OCI-LY3 (cell line): ENCODE data around the gene DIP2C.

ENCODE experiments used
- CTCF ChIP-seq: fragments of 200-600, 300-600 bp; sonication (generic); IDR thresholded peaks from 2 replicates; pipeline ENCODE4 v1.5.1; 2014; ENCODE audit warnings: antibody characterized with exemption, low read length, low read depth
- EZH2phosphoT487 ChIP-seq: fragments of 200-600 bp; shearing (Covaris generic); IDR thresholded peaks from 2 replicates; pipeline ENCODE4 v1.6.1; 2018; ENCODE audit warnings: antibody characterized with exemption, mixed run types, low read depth

DNA sequence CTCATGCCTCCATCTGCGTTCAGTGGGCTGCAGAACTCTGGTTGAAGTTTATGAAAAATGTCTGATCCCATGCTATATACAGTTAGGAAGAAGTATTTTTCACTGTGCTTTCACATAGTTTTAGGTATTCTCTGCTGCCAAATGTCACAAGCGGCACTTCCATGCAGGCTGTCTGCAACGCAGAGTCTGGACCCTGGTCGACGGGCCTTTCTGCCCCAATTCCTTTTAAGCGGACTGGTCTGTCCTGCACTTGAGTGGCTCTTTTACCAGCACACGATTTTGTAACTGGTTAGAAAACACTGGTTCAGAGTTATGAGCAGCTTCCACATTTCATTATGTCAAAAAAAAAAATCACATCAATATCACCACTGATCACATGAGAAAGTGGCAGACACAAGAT lies 143.0 kb downstream of the DIP2C start:
- no peak for TF ChIP-seq CTCF
- no peak for TF ChIP-seq EZH2phosphoT487
